NT2/D1 (cell line): ENCODE measurements around the gene TTC38.

ENCODE experiments used
- DNase-seq: peaks from one replicate; pipeline ENCODE4 v3.0.0-alpha.2; 2011; ENCODE audit warnings: low read depth, low spot score
- H3K27me3 ChIP-seq: 2 replicates; pipeline ENCODE4 v1.6.0; 2011; ENCODE audit warnings: mild to moderate bottlenecking; ENCODE audit not compliant: insufficient read length, insufficient read depth
- H3K36me3 ChIP-seq: 2 replicates; pipeline ENCODE4 v1.6.1; 2011; ENCODE audit warnings: mild to moderate bottlenecking, low read length, mixed read lengths; ENCODE audit not compliant: insufficient read depth, insufficient read length
- H3K4me1 ChIP-seq: 2 replicates; pipeline ENCODE4 v1.5.1; 2011; ENCODE audit not compliant: insufficient read depth, insufficient read length
- H3K4me3 ChIP-seq: 2 replicates; pipeline ENCODE4 v1.5.1; 2011; ENCODE audit warnings: low read depth; ENCODE audit not compliant: insufficient read length
- H3K9ac ChIP-seq: 2 replicates; pipeline ENCODE4 v1.6.0; 2011; ENCODE audit warnings: low read depth; ENCODE audit not compliant: insufficient read length
- H3K9me3 ChIP-seq: 2 replicates; pipeline ENCODE4 v1.5.1; 2011; ENCODE audit warnings: mild to moderate bottlenecking, low read length; ENCODE audit not compliant: insufficient read depth
- SUZ12 ChIP-seq: IDR thresholded peaks from 2 replicates; pipeline ENCODE4 v1.6.1; 2011; ENCODE audit not compliant: insufficient read length, insufficient read depth; ENCODE audit errors: extremely low read depth
- YY1 ChIP-seq: IDR thresholded peaks from 2 replicates; pipeline ENCODE4 v1.6.1; 2011; ENCODE audit not compliant: insufficient read length, insufficient read depth
- ZNF274 ChIP-seq: IDR thresholded peaks from 2 replicates; pipeline ENCODE4 v1.6.1; 2011; ENCODE audit warnings: mild to moderate bottlenecking, low read depth, low read length

The TTC38 gene

DNA sequence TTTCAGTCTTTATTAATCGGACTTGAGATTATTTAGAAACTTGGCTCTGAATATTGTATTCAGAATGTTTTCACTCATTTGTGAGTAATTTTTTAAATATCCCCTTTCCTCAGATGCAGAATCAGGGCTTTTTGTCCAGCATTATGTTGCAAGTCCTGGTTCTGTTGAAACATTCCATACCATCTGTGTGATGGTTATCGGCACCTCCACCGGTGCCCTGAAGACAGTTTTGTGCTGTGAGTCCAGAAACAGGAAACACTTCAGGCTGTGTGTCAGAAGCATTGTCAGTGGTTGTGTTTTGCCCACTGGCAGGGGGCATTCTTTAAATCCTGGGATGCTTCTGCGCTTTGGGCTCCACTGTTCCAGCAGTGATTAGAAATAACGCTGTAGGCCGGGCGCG is 38.1 kb upstream of the TTC38 start:
- no peaks in the 10 kb centered on the region for H3K27me3 ChIP-seq
- no peaks in the 10 kb centered on the region for H3K9me3 ChIP-seq
- H3K9ac ChIP-seq = no peak overlapping the region
- no peak overlapping the region for H3K4me3 ChIP-seq
- peaks cover 6% of the 10 kb centered on the region for H3K4me1 ChIP-seq
- no peaks in the 10 kb centered on the region for H3K36me3 ChIP-seq
- TF ChIP-seq YY1 (no peak), SUZ12 (no peak), ZNF274 (no peak)
- no peak for DNase-seq

DNA sequence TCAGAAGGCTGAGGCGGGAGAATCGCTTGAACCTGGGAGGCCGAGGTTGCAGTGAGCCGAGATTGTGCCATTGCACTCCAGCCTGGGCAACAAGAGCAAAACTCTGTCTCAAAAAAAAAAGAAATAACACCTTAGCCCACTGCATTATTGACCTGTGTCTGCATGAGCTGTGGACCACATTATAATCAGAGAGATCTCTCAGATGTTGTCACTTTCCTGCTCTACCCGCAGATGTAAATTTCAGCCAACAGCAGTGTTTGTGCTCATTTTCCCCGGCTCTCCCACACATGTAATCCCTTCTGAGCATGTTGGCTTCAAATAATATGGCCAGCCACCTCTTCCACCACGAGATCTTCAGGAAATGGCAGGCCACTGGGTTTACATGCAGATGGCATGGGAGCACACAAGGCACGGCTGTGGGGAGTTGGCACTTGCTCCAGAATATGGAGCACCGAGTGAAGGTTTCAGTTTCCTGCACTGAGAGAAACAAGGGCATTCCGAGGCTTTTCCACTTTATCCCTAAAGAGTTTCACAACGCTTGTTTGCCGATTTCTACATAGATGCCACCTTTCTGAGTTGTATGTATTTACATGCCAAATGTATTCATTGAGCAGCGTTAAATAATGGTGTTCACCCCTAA is 37.4 kb upstream of the TTC38 start:
- no peaks in the 10 kb centered on the region for H3K9me3 ChIP-seq
- no peaks in the 10 kb centered on the region for H3K27me3 ChIP-seq
- no peak overlapping the region for H3K9ac ChIP-seq
- TF ChIP-seq SUZ12 = no peak
- no peak for TF ChIP-seq YY1
- TF ChIP-seq ZNF274 = no peak
- H3K36me3 ChIP-seq = no peaks in the 10 kb centered on the region
- H3K4me3 ChIP-seq = no peak overlapping the region
- DNase-seq = no peak
- peaks cover 4% of the 10 kb centered on the region for H3K4me1 ChIP-seq

DNA sequence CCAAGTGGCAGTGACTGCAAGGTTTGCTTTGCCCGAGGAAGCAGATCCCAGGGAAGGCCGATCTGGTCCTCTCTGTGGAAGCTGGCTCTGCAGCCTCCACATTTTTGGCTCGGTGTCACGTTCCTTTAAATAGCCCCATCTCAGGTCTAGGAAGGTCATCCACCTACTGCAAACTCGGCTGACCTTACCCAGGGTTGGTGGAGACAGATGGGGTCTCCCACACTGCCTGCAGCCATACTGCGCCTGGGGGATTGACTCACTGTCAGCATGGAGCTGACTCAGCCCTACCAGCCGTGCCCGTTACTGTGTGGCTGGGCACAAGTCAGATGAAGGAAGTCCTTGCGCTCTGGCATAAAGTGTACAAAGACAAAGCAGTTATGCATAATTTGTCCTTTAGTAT is 34.6 kb upstream of the TTC38 start:
- no peak for DNase-seq
- Histone ChIP-seq H3K9me3 (peaks cover 11% of the 10 kb centered on the region; the same call in 1 of the 2 replicates), H3K36me3 (no peaks in the 10 kb centered on the region), H3K9ac (no peak overlapping the region), H3K27me3 (no peaks in the 10 kb centered on the region), H3K4me1 (peaks cover 2% of the 10 kb centered on the region), H3K4me3 (no peak overlapping the region)
- TF ChIP-seq SUZ12 (no peak), YY1 (no peak), ZNF274 (no peak)

DNA sequence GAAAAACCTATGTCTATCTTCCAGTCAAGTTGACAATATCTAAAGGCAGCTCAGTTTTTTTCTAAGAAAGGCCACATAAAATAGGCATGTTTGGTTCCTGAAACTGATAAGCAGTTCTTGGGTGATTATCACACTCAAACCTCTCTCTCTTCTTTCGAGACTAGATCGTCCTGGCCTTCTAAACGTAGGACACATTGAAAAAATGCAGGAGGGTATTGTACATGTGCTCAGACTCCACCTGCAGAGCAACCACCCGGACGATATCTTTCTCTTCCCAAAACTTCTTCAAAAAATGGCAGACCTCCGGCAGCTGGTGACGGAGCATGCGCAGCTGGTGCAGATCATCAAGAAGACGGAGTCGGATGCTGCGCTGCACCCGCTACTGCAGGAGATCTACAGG is 32.8 kb upstream of the TTC38 start:
- Histone ChIP-seq H3K9ac (no peak overlapping the region), H3K9me3 (peaks cover 16% of the 10 kb centered on the region; the same call in 1 of the 2 replicates), H3K4me3 (no peak overlapping the region), H3K36me3 (no peaks in the 10 kb centered on the region), H3K27me3 (no peaks in the 10 kb centered on the region), H3K4me1 (peaks cover 2% of the 10 kb centered on the region)
- TF ChIP-seq SUZ12 (no peak), ZNF274 (no peak), YY1 (no peak)
- no peak for DNase-seq

DNA sequence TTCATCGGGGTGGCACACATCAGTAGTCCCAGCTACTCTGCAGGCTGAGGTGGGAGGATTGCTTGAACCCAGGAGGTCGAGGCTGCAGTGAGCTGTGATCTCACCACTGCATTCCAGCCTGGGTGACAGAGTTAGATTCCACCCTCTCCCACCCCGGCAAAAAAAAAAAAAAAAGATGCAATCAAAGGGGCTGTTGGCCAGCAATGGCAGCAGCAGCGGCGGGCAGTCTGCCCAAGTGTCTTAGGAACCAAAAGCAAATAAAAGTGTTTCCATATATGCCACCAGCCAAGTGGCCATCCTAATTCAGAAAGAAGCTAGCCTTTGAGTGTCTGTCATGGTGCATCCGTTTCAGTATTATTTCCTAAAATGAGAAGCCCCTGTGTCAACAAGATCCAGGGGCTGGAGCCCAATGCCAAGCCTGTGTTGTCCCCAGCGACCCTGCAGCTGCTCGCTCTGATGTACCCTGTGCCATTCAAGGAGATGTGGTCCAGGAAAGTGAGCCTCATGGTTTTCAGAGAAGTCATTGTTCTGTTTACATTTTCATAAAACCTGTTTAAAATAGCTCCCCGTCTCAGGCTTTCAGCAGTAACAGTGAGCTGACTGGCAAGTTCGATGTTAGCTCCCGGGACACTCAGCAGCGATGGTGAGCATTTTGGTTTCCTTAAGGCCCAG is 30.2 kb upstream of the TTC38 start:
- DNase-seq = no peak
- H3K4me1 ChIP-seq = peaks cover 2% of the 10 kb centered on the region
- no peak overlapping the region for H3K4me3 ChIP-seq
- H3K9ac ChIP-seq = no peak overlapping the region
- TF ChIP-seq SUZ12 (no peak), ZNF274 (no peak), YY1 (no peak)
- H3K27me3 ChIP-seq = no peaks in the 10 kb centered on the region
- no peaks in the 10 kb centered on the region for H3K36me3 ChIP-seq
- peaks cover 16% of the 10 kb centered on the region; the same call in 1 of the 2 replicates for H3K9me3 ChIP-seq

DNA sequence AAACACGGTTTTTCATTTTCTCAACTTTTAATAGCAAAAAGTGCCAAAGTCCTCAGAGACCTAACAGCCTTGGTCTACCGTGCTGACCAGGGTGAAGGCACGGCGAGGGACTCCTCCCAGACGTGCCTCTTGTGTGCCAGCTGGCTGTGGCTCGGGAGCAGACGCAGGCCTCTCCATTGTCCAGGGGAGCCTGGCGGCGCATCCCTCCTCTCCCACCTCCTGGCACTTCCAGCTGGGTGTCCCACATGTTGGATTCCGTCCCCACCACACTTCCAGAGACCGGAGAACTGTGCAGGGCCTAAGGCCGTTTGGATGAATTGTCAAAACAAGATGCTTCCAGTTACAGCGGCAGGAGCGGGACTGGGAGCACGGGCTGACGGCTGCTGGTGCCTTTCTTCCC is 29.3 kb upstream of the TTC38 start:
- Histone ChIP-seq H3K9ac (no peak overlapping the region), H3K4me1 (no peaks in the 10 kb centered on the region)
- TF ChIP-seq ZNF274 = no peak
- TF ChIP-seq YY1 = no peak
- TF ChIP-seq SUZ12 = no peak

DNA sequence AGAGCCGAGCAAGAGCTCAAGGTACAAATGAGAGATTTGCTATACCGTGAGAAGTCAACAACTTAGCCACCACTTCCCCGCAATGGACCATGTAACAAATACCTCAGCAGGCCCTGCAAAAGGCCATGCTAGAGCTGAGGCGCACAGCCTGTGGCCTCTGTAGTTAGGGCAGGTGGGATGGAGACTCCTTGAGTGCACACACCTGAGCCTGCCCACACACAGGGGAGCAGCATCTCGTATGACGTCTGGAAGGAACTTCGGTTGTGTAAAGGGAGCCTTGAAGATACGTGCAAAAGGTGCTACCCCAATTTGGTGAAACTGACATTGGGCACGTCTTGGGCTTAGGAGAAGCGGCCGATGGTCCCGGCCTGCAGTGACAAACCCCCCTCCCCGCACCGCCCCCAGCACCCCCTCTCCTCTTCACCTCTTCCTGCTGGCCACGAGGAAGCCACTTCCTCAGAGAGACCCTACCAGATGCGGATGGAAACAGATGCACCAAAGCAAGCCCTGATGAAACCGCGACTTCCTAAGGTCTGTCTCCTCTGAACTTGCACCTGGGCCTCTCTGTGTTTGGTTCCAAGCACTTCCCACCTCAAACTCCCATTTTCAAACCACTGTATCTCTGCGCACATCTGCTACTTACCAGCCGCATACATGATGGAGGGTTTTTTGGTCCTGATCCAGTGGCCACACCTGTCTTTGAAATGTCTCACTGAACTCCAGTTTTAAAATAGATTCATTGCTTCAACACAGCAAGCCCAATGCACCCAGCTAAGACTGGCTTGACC is 28.4 kb upstream of the TTC38 start:
- Histone ChIP-seq H3K27me3 (no peaks in the 10 kb centered on the region), H3K9ac (no peak overlapping the region), H3K4me1 (no peaks in the 10 kb centered on the region), H3K9me3 (peaks cover 16% of the 10 kb centered on the region; the same call in 1 of the 2 replicates), H3K36me3 (peaks cover 3% of the 10 kb centered on the region), H3K4me3 (no peak overlapping the region)
- TF ChIP-seq YY1 (no peak), ZNF274 (no peak), SUZ12 (no peak)
- no peak for DNase-seq

More for the DNA sequence above, 29.3 kb upstream of the TTC38 start:
- Histone ChIP-seq H3K27me3 (no peaks in the 10 kb centered on the region), H3K36me3 (peaks cover 2% of the 10 kb centered on the region), H3K4me3 (no peak overlapping the region), H3K9me3 (peaks cover 16% of the 10 kb centered on the region; the same call in 1 of the 2 replicates)
- DNase-seq = no peak
